ENCODE results near the gene KANK3. TPM values are rescaled to one million over a fixed set of nuclear protein-coding genes. Genes with fewer than 3 reads are reported as not detected.
"Not testable (repeated sequence)": the region's sequence is repeated elsewhere in the genome, so short reads cannot be mapped to it uniquely, and the experiment has no call there.

KANK3 gene
- polyA plus RNA-seq (2013, experiment 1 of 2; ENCODE audit: insufficient read length): 0.08 TPM
- 0.25 TPM for polyA plus RNA-seq (2013, experiment 2 of 2; ENCODE audit: insufficient read length)

DNA sequence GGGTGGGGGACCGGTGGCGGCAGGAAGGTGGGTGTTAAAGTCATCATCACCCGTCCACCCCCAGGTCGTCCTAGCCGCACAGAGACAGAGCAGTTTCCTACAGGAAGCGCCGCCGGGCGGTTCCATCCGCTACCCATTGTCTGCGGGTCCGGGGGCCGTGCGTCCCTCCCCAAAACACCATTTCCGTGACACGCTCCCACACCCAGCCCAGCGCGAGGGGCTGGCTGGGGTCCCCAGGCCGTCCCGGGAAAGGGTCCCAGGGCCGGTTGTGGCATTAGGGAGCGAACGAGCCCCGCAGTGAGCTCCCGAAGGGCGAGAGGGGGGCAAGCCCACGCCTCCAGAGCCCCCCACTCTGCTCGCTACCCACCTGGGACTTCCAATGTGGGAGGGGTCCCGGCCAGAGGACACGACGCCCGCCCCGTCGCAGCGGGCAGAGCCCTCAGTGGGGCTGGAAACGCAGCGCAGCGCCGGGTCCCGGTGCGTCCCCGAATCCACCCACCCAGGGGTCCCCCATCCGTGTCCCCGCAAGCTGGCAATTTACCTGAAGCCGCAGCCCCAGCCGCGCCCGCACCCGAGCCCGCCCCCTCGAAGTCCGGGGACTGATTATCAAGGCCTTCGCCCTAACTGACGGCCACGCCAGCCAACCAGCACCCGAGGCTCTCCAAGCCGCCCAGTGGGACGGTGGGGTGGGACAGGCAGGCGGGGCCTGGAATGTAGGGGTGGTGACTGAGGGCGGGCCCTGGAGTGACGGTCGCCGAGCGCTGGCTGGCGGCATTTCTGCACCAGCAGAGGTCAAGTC, at the start of gene KANK3:
KANK3 (minus strand) TSS at position 579 of the 799 bp plus-strand sequence. CDS start 5,434 bp downstream, outside the sequence.
- DNase-seq: peak; percentile 92

GRCh38 chr19:8392017-8392591, 49.0 kb upstream of the KANK3 start:
- DNase-seq: no peak

DNA sequence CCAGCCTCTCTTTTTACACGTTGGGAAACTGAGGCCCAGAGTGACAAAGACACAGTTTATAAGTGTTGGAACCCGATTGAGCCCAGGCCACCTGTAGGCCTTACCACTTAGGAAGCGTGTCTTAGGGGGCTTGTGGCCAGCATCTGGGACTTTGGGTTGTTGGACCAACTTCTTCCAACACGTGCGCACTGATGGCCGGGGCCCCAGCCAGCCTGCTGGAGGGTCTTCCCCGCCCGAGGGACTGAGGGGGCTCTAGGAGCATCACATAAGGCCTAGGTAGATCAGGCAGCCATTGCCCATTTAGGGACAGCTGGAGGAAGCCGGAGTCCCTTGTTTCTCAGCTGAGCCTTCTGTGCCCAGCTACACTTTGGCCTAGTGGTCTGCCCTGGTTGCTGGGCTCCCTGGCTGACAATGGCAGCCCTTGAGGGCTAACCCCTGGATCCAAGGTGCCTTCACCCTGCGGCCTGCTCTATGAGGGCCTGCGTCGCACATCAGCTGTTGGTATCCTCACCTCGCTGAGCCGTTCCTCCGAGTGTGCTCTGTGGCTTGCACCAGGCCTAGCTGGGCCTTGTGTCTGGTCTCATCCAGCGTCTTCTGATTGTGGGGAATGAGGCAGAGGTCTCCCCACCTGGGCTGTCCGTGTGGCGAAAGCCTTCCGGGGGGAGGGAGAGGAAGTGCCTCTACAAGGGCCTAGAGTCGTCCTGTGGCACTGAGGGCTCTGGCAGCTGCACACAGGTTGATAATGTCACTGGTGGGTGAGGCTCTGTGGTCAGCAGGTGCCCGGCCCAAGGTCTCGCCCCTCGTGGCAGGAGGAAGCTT, 48.3 kb upstream of the KANK3 start:
- DNase-seq: no peak

GRCh38 chr19:8390617-8390981, 47.5 kb upstream of the KANK3 start:
- peak; percentile 89 for DNase-seq

DNA sequence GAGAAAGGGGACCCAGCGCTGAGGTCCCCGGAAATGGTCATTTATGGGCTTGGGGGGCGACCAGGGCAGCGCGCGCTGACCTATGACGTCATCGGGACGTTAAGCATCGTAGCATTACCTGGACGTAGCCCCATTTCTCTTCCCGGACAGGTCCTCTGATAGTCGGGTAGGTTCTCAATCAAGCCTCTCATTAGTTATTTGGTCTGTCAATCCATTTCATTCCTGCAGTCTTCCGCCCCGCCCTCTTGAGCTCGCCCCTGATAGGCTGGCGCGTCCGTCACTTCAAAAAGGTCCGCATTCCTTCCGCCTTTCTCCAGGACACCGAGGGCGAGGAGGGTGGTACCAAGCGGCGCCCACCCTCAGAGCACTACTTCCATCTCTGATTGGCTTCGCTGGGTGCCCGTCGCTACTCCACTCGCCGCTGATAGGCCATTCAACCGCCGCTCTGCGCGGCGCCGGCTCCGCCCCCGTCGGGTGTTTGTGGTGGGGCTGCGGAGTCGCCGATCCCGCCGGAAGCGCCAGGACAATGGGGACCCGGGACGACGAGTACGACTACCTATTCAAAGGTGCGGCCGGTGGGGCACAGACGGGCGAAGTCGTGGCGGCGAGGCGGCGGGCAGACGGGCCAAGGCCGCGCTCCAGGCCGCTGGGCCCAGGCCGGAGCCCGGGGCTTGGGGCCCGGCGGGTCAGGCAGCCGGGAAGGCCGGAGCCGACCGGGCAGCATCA, 47.0 kb upstream of the KANK3 start, which contains the start of gene RAB11B:
RAB11B (plus strand) TSS at position 470 of the 726 bp plus-strand sequence; CDS start at position 527, 57 bp downstream.
- peak; percentile 100 for DNase-seq

GRCh38 chr19:8388612-8388958, 45.5 kb upstream of the KANK3 start:
- DNase-seq: no peak

DNA sequence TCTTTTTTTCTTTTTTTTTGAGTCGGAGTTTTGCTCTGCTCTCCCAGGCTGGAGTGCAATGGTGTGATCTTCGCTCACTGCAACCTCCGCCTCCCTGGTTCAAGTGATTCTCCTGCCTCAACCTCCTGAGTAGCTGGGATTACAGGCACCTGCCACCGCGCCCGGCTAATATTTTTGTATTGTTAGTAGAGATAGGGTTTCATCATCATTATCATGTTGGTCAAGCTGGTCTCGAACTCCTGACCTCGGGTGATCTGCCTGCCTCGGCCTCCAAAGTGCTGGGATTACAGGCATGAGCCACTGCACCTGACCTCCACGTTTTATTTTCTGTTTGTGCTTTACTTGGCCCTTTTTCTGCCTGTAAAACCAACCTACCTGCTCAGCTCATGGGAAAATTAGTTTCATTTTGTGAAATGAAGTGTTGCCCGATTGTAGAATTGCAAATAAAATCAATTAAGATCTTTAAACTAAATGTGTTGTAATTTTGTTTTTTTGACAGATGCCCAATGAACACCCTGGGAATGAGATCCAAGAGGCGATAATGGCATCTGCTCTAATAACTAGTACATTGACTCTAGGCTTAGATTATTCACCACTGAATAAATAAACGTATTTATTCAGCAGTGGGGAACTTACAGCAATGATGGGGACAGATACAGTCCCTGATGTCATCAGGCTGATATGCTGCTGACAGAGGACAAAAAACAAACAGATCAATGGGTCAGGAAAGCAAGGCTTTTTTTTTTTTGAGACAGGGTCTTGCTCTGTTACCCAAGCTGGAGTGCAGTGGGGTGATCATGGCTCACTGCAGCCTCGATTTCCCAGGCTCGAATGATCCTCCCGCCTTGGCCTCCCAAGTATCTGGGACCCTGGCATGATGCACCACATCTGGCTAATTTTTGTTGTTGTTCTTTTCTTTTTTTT, 44.9 kb upstream of the KANK3 start:
- no peak for DNase-seq

DNA sequence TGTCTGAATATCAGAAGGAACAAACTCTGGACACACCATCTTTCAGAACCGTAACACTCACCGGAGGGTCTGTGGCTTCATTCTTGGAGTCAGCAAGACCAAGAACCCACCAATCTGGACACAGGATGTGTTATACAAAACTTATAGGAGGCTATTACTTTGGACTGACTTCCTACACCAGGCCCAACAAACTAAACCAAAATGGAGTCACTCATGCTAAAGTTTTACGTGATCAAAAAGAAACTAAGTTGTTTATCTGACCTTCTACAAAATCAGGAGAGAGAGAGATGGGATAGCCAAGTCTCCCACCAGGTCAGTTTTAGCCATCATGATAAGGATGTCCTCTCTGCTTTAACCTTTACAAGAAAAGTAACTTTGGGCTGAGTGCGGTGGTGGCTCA, 43.9 kb upstream of the KANK3 start:
- DNase-seq: no peak

DNA sequence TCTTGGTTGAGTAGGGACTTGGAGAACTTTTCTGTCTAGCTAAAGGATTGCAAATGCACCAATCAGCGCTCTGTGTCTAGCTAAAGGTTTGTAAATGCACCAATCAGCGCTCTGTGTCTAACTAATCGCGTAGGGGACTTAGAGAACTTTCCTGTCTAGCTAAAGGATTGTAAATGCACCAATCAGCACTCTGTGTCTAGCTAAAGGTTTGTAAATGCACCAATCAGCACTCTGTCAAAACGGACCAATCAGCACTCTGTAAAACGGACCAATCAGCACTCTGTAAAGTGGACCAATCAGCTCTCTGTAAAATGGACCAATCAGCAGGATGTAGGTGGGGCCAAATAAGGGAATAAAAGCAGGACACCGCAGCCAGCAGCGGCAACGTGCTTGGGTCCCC, 43.4 kb upstream of the KANK3 start:
- not testable (repeated sequence) for DNase-seq

GRCh38 chr19:8385566-8385965, 42.5 kb upstream of the KANK3 start:
- not testable (repeated sequence) for DNase-seq

GRCh38 chr19:8385103-8385502, 42.0 kb upstream of the KANK3 start:
- not testable (repeated sequence) for DNase-seq

DNA sequence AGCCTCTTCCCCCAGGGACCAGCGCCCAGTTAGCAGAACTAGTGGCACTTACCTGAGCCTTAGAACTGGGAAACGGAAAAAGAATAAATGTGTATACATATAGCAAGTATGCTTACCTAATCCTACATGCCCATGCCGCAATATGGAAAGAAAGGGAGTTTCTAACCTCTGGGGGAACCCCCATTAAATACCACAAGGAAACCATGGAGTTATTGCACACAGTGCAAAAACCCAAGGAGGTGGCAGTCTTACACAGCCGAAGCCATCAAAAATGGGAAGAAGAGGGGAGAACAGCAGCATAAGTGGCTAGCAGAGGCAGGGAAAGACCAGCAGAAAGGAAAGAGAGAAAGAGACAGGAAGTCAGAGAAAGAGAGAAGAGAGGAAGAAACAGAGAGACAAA, 41.5 kb upstream of the KANK3 start:
- DNase-seq: not testable (repeated sequence)

GRCh38 chr19:8379156-8379891, 36.3 kb upstream of the KANK3 start:
- not testable (repeated sequence) for DNase-seq

DNA sequence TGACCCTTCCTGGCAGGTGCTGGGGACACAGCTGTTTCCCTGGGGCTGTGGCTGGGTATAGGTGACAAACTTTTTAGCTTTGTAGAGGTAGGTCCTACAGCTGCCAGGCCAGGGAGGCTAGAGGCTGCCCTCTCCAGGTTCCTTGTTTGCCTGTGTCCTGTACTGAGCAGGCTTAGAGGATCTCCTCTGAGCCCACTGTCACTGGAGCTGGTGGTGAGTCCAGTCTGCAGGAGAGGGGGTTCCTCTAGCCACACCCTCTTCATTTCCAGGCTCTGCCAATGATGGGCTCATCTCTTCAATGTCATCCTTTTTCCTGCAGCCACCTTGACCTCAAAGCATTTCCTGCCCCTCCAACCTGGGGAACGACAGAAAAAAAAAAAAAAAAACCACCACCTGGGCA, 34.5 kb upstream of the KANK3 start:
- DNase-seq: no peak

DNA sequence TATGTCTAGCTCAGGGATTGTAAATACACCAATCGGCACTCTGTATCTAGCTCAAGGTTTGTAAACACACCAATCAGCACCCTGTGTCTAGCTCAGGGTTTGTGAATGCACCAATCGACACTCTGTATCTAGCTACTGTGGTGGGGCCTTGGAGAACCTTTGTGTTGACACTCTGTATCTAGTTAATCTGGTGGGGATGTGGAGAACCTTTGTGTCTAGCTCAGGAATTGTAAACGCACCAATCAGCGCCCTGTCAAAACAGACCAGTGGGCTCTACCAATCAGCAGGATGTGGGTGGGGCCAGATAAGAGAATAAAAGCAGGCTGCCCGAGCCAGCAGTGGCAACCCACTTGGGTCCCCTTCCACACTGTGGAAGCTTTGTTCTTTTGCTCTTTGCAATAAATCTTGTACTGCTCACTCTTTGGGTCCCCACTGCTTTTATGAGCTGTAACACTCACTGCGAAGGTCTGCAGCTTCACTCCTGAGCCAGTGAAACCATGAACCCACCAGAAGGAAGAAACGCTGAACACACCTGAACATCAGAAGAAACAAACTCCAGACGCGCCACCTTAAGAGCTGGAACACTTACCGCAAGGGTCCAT, 33.4 kb upstream of the KANK3 start:
- not testable (repeated sequence) for DNase-seq

GRCh38 chr19:8375766-8376165, 32.7 kb upstream of the KANK3 start:
- not testable (repeated sequence) for DNase-seq

DNA sequence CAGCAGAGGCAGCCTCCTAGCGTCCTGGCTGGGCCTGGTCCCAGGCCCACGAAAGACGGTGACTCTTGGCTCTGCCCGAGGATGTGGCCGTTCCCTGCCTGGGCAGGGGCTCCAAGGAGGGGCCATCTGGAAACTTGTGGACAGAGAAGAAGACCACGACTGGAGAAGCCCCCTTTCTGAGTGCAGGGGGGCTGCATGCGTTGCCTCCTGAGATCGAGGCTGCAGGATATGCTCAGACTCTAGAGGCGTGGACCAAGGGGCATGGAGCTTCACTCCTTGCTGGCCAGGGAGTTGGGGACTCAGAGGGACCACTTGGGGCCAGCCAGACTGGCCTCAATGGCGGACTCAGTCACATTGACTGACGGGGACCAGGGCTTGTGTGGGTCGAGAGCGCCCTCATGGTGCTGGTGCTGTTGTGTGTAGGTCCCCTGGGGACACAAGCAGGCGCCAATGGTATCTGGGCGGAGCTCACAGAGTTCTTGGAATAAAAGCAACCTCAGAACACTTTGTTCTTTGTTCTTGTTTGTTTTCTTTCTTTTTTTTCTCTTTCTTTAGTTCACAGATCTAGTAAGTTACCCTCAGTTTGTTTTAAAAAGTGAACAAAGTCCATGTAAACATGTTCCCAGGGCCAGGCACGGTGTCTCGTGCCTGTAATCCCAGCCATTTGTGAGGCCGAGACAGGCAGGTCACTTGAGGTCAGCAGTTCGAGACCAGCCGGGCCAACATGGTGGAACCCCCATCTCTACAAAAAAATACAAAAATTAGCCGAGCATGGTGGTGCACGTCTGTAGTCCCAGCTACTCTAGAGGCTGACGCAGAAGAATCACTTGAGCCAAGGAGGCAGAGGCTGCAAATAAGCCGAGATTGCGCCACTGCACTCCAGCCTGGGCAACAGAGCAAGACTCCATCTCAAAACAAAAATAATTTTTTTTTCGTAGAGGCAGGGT, 31.1 kb upstream of the KANK3 start:
- DNase-seq: no peak

GRCh38 chr19:8371011-8371804, 28.1 kb upstream of the KANK3 start:
- no peak for DNase-seq
